GM11168 (cell line): ENCODE data around the gene RMDN2.
"Not testable (repeated sequence)": the region's sequence is repeated elsewhere in the genome, so short reads cannot be mapped to it uniquely, and the experiment has no call there.

Experiments used
- in situ Hi-C: fragments of 300-500 bp; cut with MboI; formaldehyde crosslinking; loops from one replicate; pipeline ENCODE4 v1.12.0; 2022; ENCODE audit warnings: low sequenced_read_pairs; ENCODE audit not compliant: unreplicated experiment

RMDN2 gene

GRCh38 chr2:37923308-37924055 lies 1.6 kb upstream of the RMDN2 start:
- in situ Hi-C loops: no loop called here

GRCh38 chr2:37926635-37927034 lies 1.5 kb downstream of the RMDN2 start:
- in situ Hi-C loops: no loop called here

- in situ Hi-C loops: no loop called here
These were observed 3.3 kb downstream of the RMDN2 start for GRCh38 chr2:37928377-37928776.

GRCh38 chr2:37930392-37930791 lies 5.3 kb downstream of the RMDN2 start:
- in situ Hi-C loops: not testable (repeated sequence)

GRCh38 chr2:37932873-37933272 lies 7.8 kb downstream of the RMDN2 start:
- in situ Hi-C loops: not testable (repeated sequence)

GRCh38 chr2:37934591-37935513 lies 9.8 kb downstream of the RMDN2 start:
- in situ Hi-C loops: no loop called here

- in situ Hi-C loops: not testable (repeated sequence)
These were observed 12.5 kb downstream of the RMDN2 start for GRCh38 chr2:37937568-37937967.

- in situ Hi-C loops: not testable (repeated sequence)
These were observed 16.2 kb downstream of the RMDN2 start for GRCh38 chr2:37941267-37941666.

- in situ Hi-C loops: no loop called here
These were observed 19.2 kb downstream of the RMDN2 start for GRCh38 chr2:37944268-37944667.

- in situ Hi-C loops: no loop called here
These were observed 22.2 kb downstream of the RMDN2 start for GRCh38 chr2:37947306-37947705.

GRCh38 chr2:37962018-37962739 lies 37.1 kb downstream of the RMDN2 start:
- in situ Hi-C loops: not testable (repeated sequence)

- in situ Hi-C loops: not testable (repeated sequence)
These were observed 37.6 kb downstream of the RMDN2 start for GRCh38 chr2:37962740-37963121.

GRCh38 chr2:37963901-37964300 lies 38.8 kb downstream of the RMDN2 start:
- in situ Hi-C loops: not testable (repeated sequence)

- in situ Hi-C loops: no loop called here
These were observed 41.2 kb downstream of the RMDN2 start for GRCh38 chr2:37966326-37966725.

- in situ Hi-C loops: no loop called here
These were observed 44.6 kb downstream of the RMDN2 start for GRCh38 chr2:37969731-37970130.

GRCh38 chr2:37971971-37972370 lies 46.9 kb downstream of the RMDN2 start:
- in situ Hi-C loops: no loop called here

- in situ Hi-C loops: no loop called here
These were observed 48.7 kb downstream of the RMDN2 start for GRCh38 chr2:37973615-37974353.

- in situ Hi-C loops: loop anchor here (25.0 kb wide), 1 partner anchor 536 kb away; no protein-coding TSS in a partner anchor
These were observed 50.7 kb downstream of the RMDN2 start for GRCh38 chr2:37975808-37976207.

- in situ Hi-C loops: loop anchor here (25.0 kb wide), 1 partner anchor 536 kb away; no protein-coding TSS in a partner anchor
These were observed 51.3 kb downstream of the RMDN2 start for GRCh38 chr2:37976411-37976810.

- in situ Hi-C loops: loop anchor here (10.0 to 25.0 kb wide), 2 partner anchors 133 to 530 kb away; no protein-coding TSS in a partner anchor
These were observed 57.1 kb downstream of the RMDN2 start for GRCh38 chr2:37982147-37982582.
